LoVo (cell line): ENCODE results near the gene MAP1B.

ENCODE experiments used
- DNase-seq: peaks from one replicate; pipeline ENCODE4 v3.0.0-alpha.2; 2016; ENCODE audit warnings: low spot score

Gene MAP1B

GRCh38 chr5:72225741-72226140 lies 118.5 kb downstream of the MAP1B start:
- DNase-seq: no peak

- DNase-seq: no peak
Measured at GRCh38 chr5:72226950-72227349, 119.7 kb downstream of the MAP1B start.

- no peak for DNase-seq
Measured at GRCh38 chr5:72228960-72229359, 121.7 kb downstream of the MAP1B start.

DNA sequence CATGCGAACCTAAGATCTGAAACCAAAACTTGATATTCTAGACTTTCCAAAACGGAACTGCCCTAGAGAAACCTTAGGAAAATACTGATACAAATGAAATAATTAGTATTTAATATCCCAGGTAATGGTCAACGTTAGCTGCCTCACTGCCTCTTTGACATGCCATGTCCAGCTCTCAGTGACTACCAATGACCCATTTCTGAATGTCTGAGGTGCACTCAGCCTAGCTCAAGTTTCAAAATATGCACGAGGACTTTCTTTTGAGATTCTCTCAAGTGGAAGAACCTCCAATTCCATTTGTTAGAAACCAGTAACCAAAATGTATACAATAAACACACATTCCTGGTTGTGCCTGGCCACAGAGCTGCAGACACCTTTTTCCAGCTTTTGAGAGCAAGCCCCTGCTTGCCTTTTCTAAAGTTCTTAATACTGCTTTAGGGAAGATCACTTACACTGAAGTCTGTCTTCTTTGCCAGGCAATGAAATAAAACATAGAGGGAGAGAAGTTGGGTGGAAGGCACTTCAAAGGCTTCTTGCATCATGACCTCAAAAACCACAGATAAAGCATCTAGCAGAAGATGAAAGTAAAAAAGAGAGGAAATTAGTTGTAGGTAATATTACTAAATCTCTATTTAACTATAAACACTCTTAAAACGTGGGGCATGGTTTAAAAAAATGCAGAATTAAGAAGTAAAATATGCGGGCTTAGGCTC lies 124.9 kb downstream of the MAP1B start:
- peak; percentile 32 for DNase-seq

DNA sequence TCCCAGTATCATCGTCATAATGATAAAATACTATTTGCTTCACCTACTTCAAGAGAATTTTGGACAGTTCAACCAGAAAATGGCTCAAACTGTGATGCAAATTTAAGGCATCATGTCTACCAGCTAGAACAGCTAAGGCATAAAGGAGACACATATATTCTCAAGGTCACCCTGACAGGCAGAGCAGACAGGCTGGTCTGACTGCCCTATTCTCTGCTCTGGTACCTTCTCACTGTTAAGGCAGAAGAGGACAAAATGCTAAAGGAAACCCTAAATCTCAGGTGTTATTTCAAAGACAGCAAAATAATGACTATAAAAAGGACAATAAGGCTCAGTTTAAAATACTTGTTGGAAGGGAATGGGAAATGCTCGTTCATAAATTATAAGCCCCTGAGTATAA lies 125.6 kb downstream of the MAP1B start:
- no peak for DNase-seq

- no peak for DNase-seq
Measured at GRCh38 chr5:72233835-72234234, 126.6 kb downstream of the MAP1B start.

DNA sequence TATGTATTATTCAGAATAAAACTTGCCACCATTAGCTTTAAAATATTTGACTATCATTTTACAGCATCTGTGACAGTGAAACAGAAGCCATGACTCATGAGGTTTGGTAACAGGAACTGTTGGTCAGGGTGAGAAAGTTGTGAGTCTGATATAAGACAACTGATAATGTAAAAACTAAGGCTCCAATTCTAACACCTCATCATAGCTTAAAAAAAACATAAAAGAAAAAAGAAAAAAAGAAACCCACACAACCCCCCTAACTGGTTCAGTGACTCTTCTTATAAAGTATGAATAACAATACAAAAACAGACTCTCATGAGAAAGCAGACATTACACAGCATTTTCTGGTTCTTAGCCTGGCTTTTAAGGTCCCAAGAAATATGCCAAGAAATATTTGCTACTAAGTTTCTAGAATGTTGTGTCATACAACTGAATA lies 127.0 kb downstream of the MAP1B start:
- DNase-seq: peak; percentile 49

DNA sequence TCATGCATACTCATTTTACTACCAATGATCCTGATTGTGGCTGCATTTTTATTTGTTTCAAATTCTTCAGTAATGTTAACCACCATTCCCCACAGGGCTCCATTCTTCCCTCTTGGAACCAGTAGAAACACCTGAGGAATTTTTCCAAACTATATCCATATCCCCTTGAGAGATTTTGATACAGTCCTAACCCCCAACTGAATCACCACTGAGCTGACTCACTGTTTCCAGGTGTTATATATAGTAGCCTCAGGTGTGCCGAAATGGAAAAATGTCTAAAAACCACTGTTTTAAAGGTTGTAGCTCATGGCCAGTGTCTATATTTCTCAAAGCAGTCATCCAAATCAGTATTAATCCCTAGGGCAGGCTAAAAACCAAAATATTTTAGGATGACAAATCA lies 127.6 kb downstream of the MAP1B start:
- no peak for DNase-seq

DNA sequence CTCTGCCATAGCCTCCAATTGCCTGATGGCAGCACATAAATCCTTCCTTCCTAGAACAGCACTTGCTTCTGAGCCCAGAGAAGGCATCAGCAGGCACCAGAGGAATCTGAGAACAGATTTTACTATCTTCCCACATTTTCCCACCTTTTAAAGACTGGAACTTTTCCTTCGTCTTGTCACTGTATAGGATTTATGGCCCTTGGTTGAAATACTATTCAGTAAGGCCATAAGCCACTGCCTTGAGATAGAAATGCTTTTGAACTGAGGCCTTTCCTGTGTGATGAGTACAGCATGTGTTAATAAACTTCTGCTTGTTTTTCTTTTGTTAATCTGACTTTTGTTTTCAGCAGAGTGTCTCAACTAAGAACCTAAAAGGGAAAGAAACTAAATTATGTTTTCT lies 128.4 kb downstream of the MAP1B start:
- DNase-seq: no peak

DNA sequence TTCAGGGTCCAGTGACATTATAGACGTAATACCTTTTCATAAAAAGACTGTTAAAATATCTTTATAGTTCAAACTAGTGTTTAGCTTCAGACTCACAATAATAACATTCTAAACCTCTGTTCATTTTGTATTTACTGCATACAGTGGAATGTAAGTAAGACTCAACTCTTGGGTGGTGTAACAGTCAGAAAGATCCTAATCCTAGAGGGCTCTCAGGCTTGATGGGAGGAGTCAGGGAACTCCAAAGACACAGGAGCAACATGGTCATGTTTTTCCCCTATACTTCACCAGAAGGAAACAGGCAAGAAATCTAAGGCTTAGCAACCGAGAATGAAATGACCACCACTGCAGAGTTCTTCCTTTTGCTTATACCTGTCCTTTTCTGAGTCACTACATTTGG lies 130.1 kb downstream of the MAP1B start:
- no peak for DNase-seq

- DNase-seq: no peak
Measured at GRCh38 chr5:72237879-72238278, 130.6 kb downstream of the MAP1B start.

DNA sequence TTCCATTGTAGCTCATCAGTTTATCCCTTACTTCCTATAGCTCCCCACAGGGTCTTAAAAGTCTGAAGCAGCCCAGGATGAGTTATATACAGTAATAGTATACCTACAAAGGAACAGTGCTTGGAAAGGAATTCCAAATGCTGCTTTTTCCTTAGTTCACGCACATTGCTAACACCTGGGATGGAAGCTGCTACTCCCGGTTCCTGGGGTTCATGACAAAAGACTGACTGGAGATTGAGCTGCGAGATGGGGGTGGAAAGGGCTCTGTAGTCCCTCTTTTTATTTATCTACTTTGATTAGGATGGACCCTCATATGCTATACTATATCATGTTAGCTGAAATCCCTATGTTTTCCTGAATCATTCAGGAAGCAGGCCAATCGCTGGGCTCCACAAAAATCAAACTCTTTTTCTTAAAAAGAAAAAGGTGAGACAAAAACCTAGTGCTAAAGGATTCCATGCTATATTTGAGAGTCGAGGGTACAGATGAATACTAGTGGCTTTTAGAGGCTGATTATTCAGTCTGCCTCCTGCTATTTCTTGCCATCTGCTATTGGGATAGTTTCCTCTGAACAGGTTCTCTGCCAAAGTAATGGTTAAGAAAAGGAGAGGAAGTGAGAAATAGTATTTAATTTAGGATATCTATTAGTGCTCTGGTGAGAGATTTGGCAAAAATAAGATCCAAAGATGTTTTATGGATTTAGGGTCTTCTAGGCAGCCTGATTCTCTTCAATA lies 131.6 kb downstream of the MAP1B start:
- no peak for DNase-seq

- no peak for DNase-seq
Measured at GRCh38 chr5:72241346-72242003, 134.2 kb downstream of the MAP1B start.

DNA sequence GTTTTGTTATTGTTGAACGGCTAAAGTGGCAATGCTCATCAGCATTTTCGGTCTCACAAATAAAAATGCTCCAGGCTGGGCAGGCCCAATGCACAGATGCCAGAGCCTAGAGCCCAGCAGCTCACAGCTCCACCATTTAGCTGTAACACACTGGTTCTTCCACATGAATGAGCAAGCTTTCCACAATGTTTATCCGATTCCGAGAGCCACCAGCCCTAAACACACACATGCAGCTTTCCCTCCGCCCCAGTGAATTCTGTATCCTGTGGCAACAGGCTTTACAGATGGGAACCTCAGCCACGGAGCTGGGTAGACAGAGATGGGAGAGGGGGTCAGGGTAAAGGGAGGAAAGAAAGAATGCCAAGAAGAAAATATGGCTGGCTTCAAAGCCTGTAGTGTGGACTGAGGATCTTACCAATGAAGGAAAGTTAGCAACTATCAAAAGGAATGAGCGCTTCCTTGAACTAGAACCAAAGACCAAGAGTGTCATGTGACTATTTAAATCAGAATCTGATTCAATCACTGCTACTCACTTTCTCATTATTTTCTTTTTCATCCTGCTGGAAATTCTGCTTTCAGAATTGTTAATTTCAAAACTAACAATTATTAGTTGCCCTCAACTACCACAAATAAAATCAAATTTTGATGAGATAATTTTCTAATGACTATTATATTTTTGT lies 135.7 kb downstream of the MAP1B start:
- DNase-seq: no peak

DNA sequence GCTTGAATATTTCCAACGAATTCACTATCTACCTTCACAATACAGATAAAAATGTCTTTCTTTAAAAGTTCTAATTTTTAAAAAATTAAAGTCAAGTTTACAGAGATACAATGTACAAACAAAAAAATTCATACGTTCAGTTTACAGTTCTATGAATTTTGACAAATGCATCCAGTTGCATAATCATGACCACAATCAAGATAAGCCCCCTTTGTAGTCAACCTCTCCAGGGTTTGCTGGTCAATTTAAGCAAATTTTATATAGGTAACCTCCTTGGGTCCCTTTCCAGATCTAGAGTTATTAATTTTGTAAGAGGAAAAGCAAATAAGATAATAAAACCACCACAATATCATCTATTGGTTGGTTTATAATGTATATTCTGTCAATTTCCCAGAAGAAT lies 136.4 kb downstream of the MAP1B start:
- DNase-seq: no peak

- DNase-seq: peak; percentile 50
Measured at GRCh38 chr5:72244862-72245371, 137.6 kb downstream of the MAP1B start.

GRCh38 chr5:72245546-72245945 lies 138.3 kb downstream of the MAP1B start:
- no peak for DNase-seq

GRCh38 chr5:72245951-72246532 lies 138.8 kb downstream of the MAP1B start:
- DNase-seq: no peak

- DNase-seq: peak; percentile 69
Measured at GRCh38 chr5:72246954-72247442, 139.7 kb downstream of the MAP1B start.

- peak; percentile 91 for DNase-seq
Measured at GRCh38 chr5:72248410-72248981, 141.2 kb downstream of the MAP1B start.

GRCh38 chr5:72251386-72251785 lies 144.1 kb downstream of the MAP1B start:
- no peak for DNase-seq
